ENCODE measurements around the gene BAZ2B.

DNA sequence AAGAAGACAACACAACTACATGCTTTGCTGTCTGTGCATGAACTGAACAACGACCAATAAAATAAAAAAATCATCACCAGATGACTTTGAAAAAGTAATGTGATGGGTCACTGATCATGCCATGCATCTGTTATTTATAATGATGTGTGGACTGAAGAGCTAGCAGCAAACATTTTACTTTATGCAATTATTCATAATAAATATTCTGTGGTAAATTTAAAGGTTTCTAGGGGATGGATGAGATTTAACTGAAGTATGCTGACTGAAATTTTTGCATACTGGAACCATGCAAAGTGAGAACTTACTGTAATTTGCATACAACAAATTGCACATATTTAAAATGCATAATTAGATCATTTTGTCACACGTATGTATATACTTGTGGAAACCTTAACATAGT is 31.3 kb upstream of the BAZ2B start:
- TF ChIP-seq, protein P1, sequence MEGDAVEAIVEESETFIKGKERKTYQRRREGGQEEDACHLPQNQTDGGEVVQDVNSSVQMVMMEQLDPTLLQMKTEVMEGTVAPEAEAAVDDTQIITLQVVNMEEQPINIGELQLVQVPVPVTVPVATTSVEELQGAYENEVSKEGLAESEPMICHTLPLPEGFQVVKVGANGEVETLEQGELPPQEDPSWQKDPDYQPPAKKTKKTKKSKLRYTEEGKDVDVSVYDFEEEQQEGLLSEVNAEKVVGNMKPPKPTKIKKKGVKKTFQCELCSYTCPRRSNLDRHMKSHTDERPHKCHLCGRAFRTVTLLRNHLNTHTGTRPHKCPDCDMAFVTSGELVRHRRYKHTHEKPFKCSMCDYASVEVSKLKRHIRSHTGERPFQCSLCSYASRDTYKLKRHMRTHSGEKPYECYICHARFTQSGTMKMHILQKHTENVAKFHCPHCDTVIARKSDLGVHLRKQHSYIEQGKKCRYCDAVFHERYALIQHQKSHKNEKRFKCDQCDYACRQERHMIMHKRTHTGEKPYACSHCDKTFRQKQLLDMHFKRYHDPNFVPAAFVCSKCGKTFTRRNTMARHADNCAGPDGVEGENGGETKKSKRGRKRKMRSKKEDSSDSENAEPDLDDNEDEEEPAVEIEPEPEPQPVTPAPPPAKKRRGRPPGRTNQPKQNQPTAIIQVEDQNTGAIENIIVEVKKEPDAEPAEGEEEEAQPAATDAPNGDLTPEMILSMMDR (IDR thresholded peaks at IDR 0.05) = no peak
- TF ChIP-seq POLR2A (IDR thresholded peaks at IDR 0.05) = no peak

Measured in right lobe of liver (tissue), 4 donors.